Measurements from ENCODE around the gene PAAF1.

DNA sequence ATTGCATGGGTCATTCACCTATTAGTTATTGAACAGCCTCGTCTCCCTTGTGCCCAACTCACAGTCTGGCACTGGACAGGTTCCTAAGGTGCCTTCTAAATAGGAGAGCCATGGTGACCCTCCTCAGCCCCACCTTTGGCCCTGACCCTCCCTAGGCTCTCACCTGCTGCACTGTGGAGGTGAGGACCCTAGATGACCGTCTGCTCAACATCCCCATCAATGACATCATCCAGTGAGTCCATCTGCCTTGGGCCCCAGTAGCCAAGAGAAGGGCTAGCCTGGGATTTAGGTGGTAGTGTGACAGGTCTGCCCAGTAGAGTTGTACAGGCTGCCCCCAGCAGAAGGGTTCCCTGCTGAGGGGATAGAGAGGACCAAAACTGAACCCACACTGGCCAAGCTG, 92.3 kb downstream of the PAAF1 start:
- TF ChIP-seq CTCF (IDR thresholded peaks at IDR 0.05; ENCODE audit: low read depth, low read length) = no peak
- peak; percentile 14 for TF ChIP-seq POLR2A (IDR thresholded peaks at IDR 0.05; ENCODE audit: extremely low read depth, insufficient read length)
- TF ChIP-seq MYC (IDR thresholded peaks at IDR 0.05; ENCODE audit: low read depth, low read length) = no peak

Measured in NB4 (cell line).